HG02840 (cell line): ENCODE results near the gene ZBTB22.
A peak's percentile ranks its signal among the peaks of the same experiment; 100 is the strongest.
"Not testable (repeated sequence)": the region's sequence is repeated elsewhere in the genome, so short reads cannot be mapped to it uniquely, and the experiment has no call there.

ENCODE experiments used
- ATAC-seq: cut with Tn5 transposase; IDR thresholded peaks from one replicate; pipeline ENCODE4 v1.9.1; 2021; ENCODE audit warnings: mild to moderate bottlenecking, moderate library complexity, moderate number of reproducible peaks; ENCODE audit not compliant: unreplicated experiment, low FRiP score

ZBTB22 gene

GRCh38 chr6:33317669-33318425, at the start of gene ZBTB22:
TSS of gene ZBTB22 (minus strand) at chr6:33317744. CDS start at chr6:33316916, 828 bp downstream.
- ATAC-seq, result peak; percentile 51

GRCh38 chr6:33367009-33367714, 49.6 kb upstream of the ZBTB22 start:
- no peak for ATAC-seq

GRCh38 chr6:33365206-33365971, 47.8 kb upstream of the ZBTB22 start:
- ATAC-seq, result not testable (repeated sequence)

- not testable (repeated sequence) for ATAC-seq
Measured at GRCh38 chr6:33364475-33365205, 47.1 kb upstream of the ZBTB22 start.

- not testable (repeated sequence) for ATAC-seq
Measured at GRCh38 chr6:33363486-33363885, 45.9 kb upstream of the ZBTB22 start.

GRCh38 chr6:33359331-33359730, 41.8 kb upstream of the ZBTB22 start:
- ATAC-seq, result no peak

GRCh38 chr6:33357160-33357871, 39.8 kb upstream of the ZBTB22 start:
- ATAC-seq, result not testable (repeated sequence)

- ATAC-seq, result no peak
Measured at GRCh38 chr6:33356295-33356694, 38.8 kb upstream of the ZBTB22 start.

GRCh38 chr6:33355860-33356259, 38.3 kb upstream of the ZBTB22 start:
- ATAC-seq, result not testable (repeated sequence)

GRCh38 chr6:33347816-33348215, 30.3 kb upstream of the ZBTB22 start:
- no peak for ATAC-seq

- ATAC-seq, result not testable (repeated sequence)
Measured at GRCh38 chr6:33346972-33347371, 29.4 kb upstream of the ZBTB22 start.

GRCh38 chr6:33344701-33345697, 27.5 kb upstream of the ZBTB22 start:
- ATAC-seq, result no peak

GRCh38 chr6:33343953-33344611, 26.5 kb upstream of the ZBTB22 start:
- peak; percentile 56 for ATAC-seq

GRCh38 chr6:33343606-33343952, 26.0 kb upstream of the ZBTB22 start:
- ATAC-seq, result not testable (repeated sequence)

GRCh38 chr6:33339193-33339592, 21.6 kb upstream of the ZBTB22 start:
- no peak for ATAC-seq

- ATAC-seq, result no peak
Measured at GRCh38 chr6:33336495-33336894, 19.0 kb upstream of the ZBTB22 start.

- ATAC-seq, result no peak
Measured at GRCh38 chr6:33335916-33336315, 18.4 kb upstream of the ZBTB22 start.

GRCh38 chr6:33333666-33334065, 16.1 kb upstream of the ZBTB22 start:
- ATAC-seq, result no peak
